SK-N-SH (cell line): ENCODE measurements around the gene MRPS26. TPM values are rescaled to one million over a fixed set of nuclear protein-coding genes. Genes with fewer than 3 reads are reported as not detected.

Experiments used
- CTCF ChIA-PET: fragments of 300-600, 350-600 bp; formaldehyde crosslinking; extraction: SDS; loops from one replicate; lab custom pipeline; 2021; lab: Yijun Ruan, JAX
- POLR2A ChIA-PET: fragments of 350-600 bp; sonication (Branson Sonifier 250); formaldehyde crosslinking; extraction: SDS; loops from one replicate; lab custom pipeline; 2020; ENCODE audit warnings: antibody characterized with exemption, inconsistent platforms; lab: Yijun Ruan, JAX
- DNase-seq: peaks from one replicate; pipeline ENCODE4 v3.0.0; 2012
- H2AFZ ChIP-seq: fragments of 200-600 bp; sonication (generic); 2 replicates; pipeline ENCODE4 v1.8.1; 2016; ENCODE audit warnings: antibody characterized with exemption, mild to moderate bottlenecking, low read depth
- H3F3A ChIP-seq: fragments of 200-600 bp; sonication (generic); replicated peaks from 2 replicates; pipeline ENCODE3; 2016; ENCODE audit warnings: antibody characterized with exemption, mild to moderate bottlenecking; ENCODE audit not compliant: insufficient read depth
- H3K27ac ChIP-seq, 2 experiments: fragments of 200-500 bp in 1 of 2; fragments of 200-600 bp in 1 of 2; sonication (Bioruptor generic) in 1 of 2; sonication (generic), shearing (Covaris generic) in 1 of 2; 2 replicates each; pipeline versions ENCODE4 v1.5.1 to v1.6.1; 2014 to 2016; ENCODE audit warnings: low read depth in 2 of 2, inconsistent platforms in 1 of 2, low read length in 1 of 2, mild to moderate bottlenecking in 1 of 2, mixed read lengths in 1 of 2
- H3K27me3 ChIP-seq: fragments of 200-600 bp; sonication (generic), shearing (Covaris generic); 2 replicates; pipeline ENCODE4 v1.6.1; 2016; ENCODE audit warnings: mixed run types; ENCODE audit not compliant: insufficient read depth
- H3K36me3 ChIP-seq, 2 experiments: fragments of 200-500 bp in 1 of 2; fragments of 200-600 bp in 1 of 2; sonication (Bioruptor generic) in 1 of 2; sonication (generic) in 1 of 2; replicated peaks in 1 of 2; 2 replicates each; pipeline versions ENCODE3 to v1.5.1; 2014 to 2016; ENCODE audit warnings: low read length in 1 of 2, mild to moderate bottlenecking in 1 of 2; ENCODE audit not compliant: insufficient read depth in 2 of 2, control insufficient read depth in 1 of 2
- H3K4me1 ChIP-seq, 2 experiments: fragments of 200-500 bp in 1 of 2; fragments of 200-600 bp in 1 of 2; sonication (Bioruptor generic) in 1 of 2; sonication (generic), shearing (Covaris generic) in 1 of 2; 2 replicates each; pipeline versions ENCODE4 v1.5.1 to v1.6.1; 2014 to 2016; ENCODE audit warnings: low read depth in 1 of 2, low read length in 1 of 2, mixed run types in 1 of 2; ENCODE audit not compliant: insufficient read depth in 2 of 2, control insufficient read depth in 1 of 2
- H3K4me2 ChIP-seq: fragments of 200-600 bp; sonication (generic), shearing (Covaris generic); 2 replicates; pipeline ENCODE4 v1.6.1; 2017; ENCODE audit warnings: mixed run types
- H3K4me3 ChIP-seq, 2 experiments: fragments of 200-500 bp in 1 of 2; fragments of 200-600 bp in 1 of 2; sonication (Bioruptor generic) in 1 of 2; sonication (generic), shearing (Covaris generic) in 1 of 2; 2 replicates each; pipeline versions ENCODE4 v1.5.1 to v1.8.1; 2014 to 2016; ENCODE audit warnings: low read depth in 2 of 2, inconsistent platforms in 1 of 2, low read length in 1 of 2, mild to moderate bottlenecking in 1 of 2, mixed read lengths in 1 of 2, moderate library complexity in 1 of 2
- H3K79me2 ChIP-seq: fragments of 200-600 bp; sonication (generic); 2 replicates; pipeline ENCODE4 v1.8.1; 2017; ENCODE audit warnings: mild to moderate bottlenecking; ENCODE audit not compliant: insufficient read depth
- H3K9ac ChIP-seq: fragments of 200-600 bp; sonication (generic); 2 replicates; pipeline ENCODE4 v1.6.1; 2017; ENCODE audit warnings: mixed run types
- H3K9me2 ChIP-seq: fragments of 200-600 bp; sonication (generic); 2 replicates; pipeline ENCODE4 v1.6.1; 2017; ENCODE audit warnings: mixed run types
- H3K9me3 ChIP-seq: fragments of 200-600 bp; sonication (generic); 2 replicates; pipeline ENCODE4 v1.6.1; 2017; ENCODE audit warnings: mixed run types, mild to moderate bottlenecking, moderate library complexity
- H4K20me1 ChIP-seq: fragments of 200-600 bp; sonication (generic); 2 replicates; pipeline ENCODE4 v1.6.1; 2017; ENCODE audit warnings: mild to moderate bottlenecking, mixed run types; ENCODE audit not compliant: insufficient read depth
- CHD2 ChIP-seq: fragments of 150-350 bp; IDR thresholded peaks from 2 replicates; pipeline ENCODE4 v1.6.1; 2018; ENCODE audit warnings: low read length; ENCODE audit not compliant: partially characterized antibody
- CTCF ChIP-seq: fragments of 200-600 bp; sonication (generic); IDR thresholded peaks from 2 replicates; pipeline ENCODE4 v1.6.1; 2017; ENCODE audit warnings: antibody characterized with exemption, mild to moderate bottlenecking, moderate library complexity
- ELF1 ChIP-seq: IDR thresholded peaks from 2 replicates; pipeline ENCODE4 v1.4.0; 2012
- FOSL2 ChIP-seq: IDR thresholded peaks from 2 replicates; pipeline ENCODE4 v1.4.0; 2012; ENCODE audit warnings: low read depth, mild to moderate bottlenecking, moderate library complexity, borderline replicate concordance
- FOXJ3 ChIP-seq: sonication (generic); formaldehyde crosslinking; IDR thresholded peaks from 2 replicates; pipeline ENCODE4 v1.5.1; 2020; ENCODE audit warnings: mild to moderate bottlenecking, missing genetic modification reagents
- GATA2 ChIP-seq: sonication (generic); formaldehyde crosslinking; IDR thresholded peaks from 2 replicates; pipeline ENCODE4 v1.5.0; 2020; ENCODE audit warnings: mild to moderate bottlenecking, missing genetic modification reagents
- MAX ChIP-seq: IDR thresholded peaks from 2 replicates; pipeline ENCODE4 v1.4.0; 2012; ENCODE audit warnings: low read depth
- MEF2A ChIP-seq: IDR thresholded peaks from 2 replicates; pipeline ENCODE4 v1.4.0; 2012; ENCODE audit warnings: low read depth, borderline replicate concordance
- MXI1 ChIP-seq: IDR thresholded peaks from 2 replicates; pipeline ENCODE4 v1.6.1; 2012; ENCODE audit warnings: mild to moderate bottlenecking, low read depth, low read length, improper control_type of control experiment
- RAD21 ChIP-seq: IDR thresholded peaks from 2 replicates; pipeline ENCODE4 v1.6.1; 2012; ENCODE audit warnings: mild to moderate bottlenecking, low read length
- RFX5 ChIP-seq: IDR thresholded peaks from 2 replicates; pipeline ENCODE4 v1.6.1; 2012; ENCODE audit warnings: mild to moderate bottlenecking, improper control_type of control experiment, low read length
- SIN3A ChIP-seq: IDR thresholded peaks from 2 replicates; pipeline ENCODE4 v1.6.1; 2012; ENCODE audit warnings: low read depth, mild to moderate bottlenecking, low read length, moderate library complexity, borderline replicate concordance
- TEAD4 ChIP-seq: IDR thresholded peaks from 2 replicates; pipeline ENCODE4 v1.4.0; 2012; ENCODE audit warnings: mild to moderate bottlenecking, borderline replicate concordance; ENCODE audit not compliant: insufficient read depth
- USF1 ChIP-seq: IDR thresholded peaks from 2 replicates; pipeline ENCODE4 v1.4.0; 2012; ENCODE audit warnings: low read depth, borderline replicate concordance
- YY1 ChIP-seq: IDR thresholded peaks from 2 replicates; pipeline ENCODE4 v1.4.0; 2012; ENCODE audit warnings: low read depth, mild to moderate bottlenecking
- WGBS: methylation state at CpG from one replicate; pipeline ENCODE4 v1.1.6; 2017; ENCODE audit warnings: low lambda C conversion rate; 5-methylcytosine and 5-hydroxymethylcytosine counted together
- polyA plus RNA-seq, 3 experiments: library from polyadenylated mRNA; depleted of rRNA; stranded (reverse); fragments of >200 nt; gene quantifications; 2 replicates each; pipeline ENCODE4 v1.2.3, GENCODE V29; 2012

MRPS26 gene
- polyA plus RNA-seq, 1 of the 3 experiments (the other 2 are of a cell fraction), result 152 TPM

DNA sequence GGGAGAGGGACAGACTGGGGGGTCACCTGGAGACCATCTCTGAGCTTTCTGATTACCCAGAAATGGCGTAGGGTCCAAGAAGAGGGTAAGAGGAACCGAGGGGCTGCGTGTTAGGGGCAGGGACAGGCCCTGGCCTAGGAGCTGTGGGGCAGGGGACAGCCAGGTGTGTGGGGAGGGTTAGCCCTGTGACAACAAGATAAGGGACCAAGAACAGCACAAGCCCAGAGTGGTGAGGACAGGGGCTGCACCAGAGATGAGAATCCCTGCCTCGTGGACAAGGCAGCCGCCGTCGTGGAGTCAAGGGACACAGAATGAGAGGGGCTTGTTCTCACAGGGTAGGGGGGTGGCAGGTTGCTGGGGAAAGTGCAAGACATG lies 39.1 kb downstream of the MRPS26 start:
- no peaks in the 10 kb centered on the region for H3K9me3 ChIP-seq
- H3K79me2 ChIP-seq, result no peaks in the 10 kb centered on the region
- H3K4me2 ChIP-seq, result no peak overlapping the region
- no peaks in the 10 kb centered on the region for H3K27me3 ChIP-seq
- no peak for DNase-seq
- H3K4me3 ChIP-seq, result no peak overlapping the region
- ChIA-PET CTCF (interaction anchor here (1.2 kb wide), 1 partner anchor 30 kb away, joined by 3 read pairs; no protein-coding TSS in a partner anchor), POLR2A (no interaction called here)
- peaks cover 2 to 5% of the 10 kb centered on the region in 2 experiments; a peak in 2 of 4 replicates for H3K4me1 ChIP-seq
- no peaks in the 10 kb centered on the region for H4K20me1 ChIP-seq
- 97% methylated on average over 7 of the region's 7 CpGs for WGBS
- no peak for TF ChIP-seq YY1
- no peak for TF ChIP-seq FOXJ3 (CRISPR knock-in tag)
- TF ChIP-seq RFX5, result no peak
- TF ChIP-seq USF1, result no peak
- TF ChIP-seq MAX, result no peak
- no peak for TF ChIP-seq MEF2A
- H3K36me3 ChIP-seq, result no peaks in the 10 kb centered on the region
- H3K9ac ChIP-seq, result no peak overlapping the region
- no peaks in the 10 kb centered on the region for H3F3A ChIP-seq
- no peak overlapping the region for H3K27ac ChIP-seq
- H3K9me2 ChIP-seq, result no peaks in the 10 kb centered on the region
- no peak overlapping the region for H2AFZ ChIP-seq

- POLR2A ChIA-PET, result interaction anchor here (0.5 kb wide), 1 partner anchor 35 kb away, joined by 3 read pairs; no protein-coding TSS in a partner anchor
- TF ChIP-seq TEAD4 (no peak), RAD21 (no peak), FOSL2 (no peak), GATA2 (CRISPR knock-in tag) (no peak), MXI1 (no peak), ELF1 (no peak), CHD2 (no peak), SIN3A (no peak), USF1 (no peak), CTCF (no peak), YY1 (no peak)
- no peak overlapping the region for H3K4me3 ChIP-seq
- H3K4me1 ChIP-seq, result peaks cover 2 to 5% of the 10 kb centered on the region in 2 experiments; a peak in 2 of 4 replicates
- no peak overlapping the region for H3K27ac ChIP-seq
- no peak for DNase-seq
- WGBS, result 89% methylated on average over 8 of the region's 8 CpGs
- H4K20me1 ChIP-seq, result no peaks in the 10 kb centered on the region
- no peaks in the 10 kb centered on the region for H3K79me2 ChIP-seq
- no peaks in the 10 kb centered on the region for H3K27me3 ChIP-seq
- no peaks in the 10 kb centered on the region for H3K36me3 ChIP-seq
- CTCF ChIA-PET, result interaction anchor here (1.1 to 1.2 kb wide), 2 partner anchors 8 to 29 kb away, joined by 3 to 6 read pairs; no protein-coding TSS in a partner anchor
- no peaks in the 10 kb centered on the region for H3F3A ChIP-seq
- H3K4me2 ChIP-seq, result no peak overlapping the region
- no peak overlapping the region for H2AFZ ChIP-seq
- H3K9ac ChIP-seq, result no peak overlapping the region
- no peaks in the 10 kb centered on the region for H3K9me3 ChIP-seq
- H3K9me2 ChIP-seq, result no peaks in the 10 kb centered on the region
Observed at GRCh38 chr20:3085571-3086072, 39.8 kb downstream of the MRPS26 start.
